NCI-H187 (cell line): ENCODE data around the gene EVI5L.

Experiments used
- DNase-seq, 2 experiments: peaks; one replicate each; lab custom pipeline; 2025; lab: John Stamatoyannopoulos, UW

The EVI5L gene

GRCh38 chr19:7912697-7913564 is 82.9 kb downstream of the EVI5L start:
- no peak for DNase-seq

GRCh38 chr19:7913652-7914051 is 83.6 kb downstream of the EVI5L start:
- DNase-seq, result no peak

- DNase-seq, result no peak
Observed at GRCh38 chr19:7914099-7914498, 84.1 kb downstream of the EVI5L start.
